DOHH2 (cell line): ENCODE data around the gene IGSF9.

ENCODE experiments used
- H3F3A ChIP-seq: fragments of 200-600 bp; sonication (generic), shearing (Covaris generic); 2 replicates; pipeline ENCODE4 v1.6.0; 2016; ENCODE audit warnings: antibody characterized with exemption, mild to moderate bottlenecking; ENCODE audit not compliant: control insufficient read depth, insufficient read depth
- H3K27ac ChIP-seq: fragments of 200-600 bp; sonication (generic); 2 replicates; pipeline ENCODE4 v1.5.1; 2014; ENCODE audit warnings: low read depth, mild to moderate bottlenecking, low read length, moderate library complexity
- H3K27me3 ChIP-seq: fragments of 200-600 bp; sonication (generic); 2 replicates; pipeline ENCODE4 v1.6.1; 2014; ENCODE audit warnings: mild to moderate bottlenecking, low read length, mixed read lengths; ENCODE audit not compliant: control insufficient read depth
- H3K36me3 ChIP-seq: fragments of 200-600 bp; sonication (generic); 2 replicates; pipeline ENCODE4 v1.6.1; 2014; ENCODE audit warnings: mild to moderate bottlenecking, low read length, moderate library complexity, mixed read lengths; ENCODE audit not compliant: control insufficient read depth
- H3K4me1 ChIP-seq: fragments of 200-600 bp; sonication (generic); 2 replicates; pipeline ENCODE4 v1.6.1; 2014; ENCODE audit warnings: mild to moderate bottlenecking, low read length, mixed read lengths; ENCODE audit not compliant: control insufficient read depth
- H3K4me2 ChIP-seq: fragments of 200-600 bp; sonication (generic); 2 replicates; pipeline ENCODE4 v1.6.0; 2014; ENCODE audit warnings: mild to moderate bottlenecking, low read length, moderate library complexity
- H3K4me3 ChIP-seq: fragments of 200-600 bp; sonication (generic); 2 replicates; pipeline ENCODE4 v1.5.1; 2014; ENCODE audit warnings: mild to moderate bottlenecking, low read length, mixed read lengths
- H3K79me2 ChIP-seq: fragments of 200-600 bp; sonication (generic); 2 replicates; pipeline ENCODE4 v1.6.1; 2014; ENCODE audit warnings: mild to moderate bottlenecking, low read length, mixed read lengths; ENCODE audit not compliant: control insufficient read depth
- H3K9me2 ChIP-seq: fragments of 200-600 bp; sonication (generic); replicated peaks from 2 replicates; pipeline ENCODE4 v1.6.1; 2014; ENCODE audit warnings: mild to moderate bottlenecking, low read length, mixed read lengths; ENCODE audit not compliant: control insufficient read depth
- H3K9me3 ChIP-seq: fragments of 200-600 bp; sonication (generic); 2 replicates; pipeline ENCODE4 v1.6.1; 2014; ENCODE audit warnings: antibody characterized with exemption, low read length, mixed read lengths; ENCODE audit not compliant: control insufficient read depth, insufficient read depth
- H4K20me1 ChIP-seq: fragments of 200-600 bp; sonication (generic); 2 replicates; pipeline ENCODE4 v1.6.0; 2014; ENCODE audit warnings: low read depth, mild to moderate bottlenecking, antibody characterized with exemption, low read length, moderate library complexity; ENCODE audit not compliant: control insufficient read depth, insufficient read depth
- CTCF ChIP-seq: fragments of 200-600 bp; sonication (generic); IDR thresholded peaks from one replicate; pipeline ENCODE4 v1.5.1; 2014; ENCODE audit warnings: antibody characterized with exemption, mild to moderate bottlenecking, low read depth, low read length; ENCODE audit not compliant: poor library complexity, severe bottlenecking
- EZH2phosphoT487 ChIP-seq: fragments of 200-600 bp; sonication (generic); IDR thresholded peaks from 2 replicates; pipeline ENCODE4 v1.6.1; 2017; ENCODE audit warnings: borderline replicate concordance, mild to moderate bottlenecking, antibody characterized with exemption, low read length, moderate library complexity, mixed read lengths

Gene IGSF9

GRCh38 chr1:159953536-159954515 lies 8.4 kb upstream of the IGSF9 start, which contains the start of gene SLAMF9:
TSS of gene SLAMF9 (minus strand) at chr1:159954237. CDS start at chr1:159954137, 100 bp downstream.
- Histone ChIP-seq H3K4me1 (no peaks in the 10 kb centered on the region), H3F3A (no peaks in the 10 kb centered on the region), H3K9me2 (no peaks in the 10 kb centered on the region), H3K79me2 (no peaks in the 10 kb centered on the region), H3K36me3 (no peaks in the 10 kb centered on the region), H3K27me3 (peaks cover 18% of the 10 kb centered on the region), H3K4me2 (no peak within 1 kb of the TSS), H3K4me3 (no peak within 1 kb of the TSS), H4K20me1 (no peaks in the 10 kb centered on the region), H3K27ac (no peak within 1 kb of the TSS), H3K9me3 (no peaks in the 10 kb centered on the region)
- TF ChIP-seq EZH2phosphoT487, result no peak
- no peak for TF ChIP-seq CTCF

GRCh38 chr1:159952932-159953331 lies 7.5 kb upstream of the IGSF9 start:
- TF ChIP-seq CTCF (no peak), EZH2phosphoT487 (no peak)

GRCh38 chr1:159951551-159951950 lies 6.1 kb upstream of the IGSF9 start:
- Histone ChIP-seq H3K79me2 (no peaks in the 10 kb centered on the region), H3K9me3 (no peaks in the 10 kb centered on the region), H3K27ac (no peak overlapping the region), H3K27me3 (peaks cover 15% of the 10 kb centered on the region), H3K9me2 (no peaks in the 10 kb centered on the region), H4K20me1 (no peaks in the 10 kb centered on the region), H3K4me1 (no peaks in the 10 kb centered on the region), H3K4me3 (no peak overlapping the region), H3K4me2 (no peak overlapping the region), H3K36me3 (no peaks in the 10 kb centered on the region), H3F3A (no peaks in the 10 kb centered on the region)
- TF ChIP-seq CTCF, result no peak
- no peak for TF ChIP-seq EZH2phosphoT487

More at GRCh38 chr1:159952932-159953331, 7.5 kb upstream of the IGSF9 start:
- no peaks in the 10 kb centered on the region for H3K9me3 ChIP-seq
- no peaks in the 10 kb centered on the region for H3F3A ChIP-seq
- H3K79me2 ChIP-seq, result no peaks in the 10 kb centered on the region
- H3K9me2 ChIP-seq, result no peaks in the 10 kb centered on the region
- H3K36me3 ChIP-seq, result no peaks in the 10 kb centered on the region
- no peak overlapping the region for H3K4me3 ChIP-seq
- no peak overlapping the region for H3K4me2 ChIP-seq
- H3K4me1 ChIP-seq, result no peaks in the 10 kb centered on the region
- H4K20me1 ChIP-seq, result no peaks in the 10 kb centered on the region
- H3K27ac ChIP-seq, result no peak overlapping the region
- peaks cover 17% of the 10 kb centered on the region for H3K27me3 ChIP-seq
